H9 (cell line): ENCODE results near the gene AGBL3. TPM values are rescaled to one million over a fixed set of nuclear protein-coding genes. Genes with fewer than 3 reads are reported as not detected.

ENCODE experiments used
- DNase-seq: peaks from one replicate; pipeline ENCODE4 v3.0.0-alpha.2; 2017
- H2AFZ ChIP-seq: one replicate; pipeline ENCODE4 v1.6.1; 2013; ENCODE audit warnings: mild to moderate bottlenecking, low read length, control low read depth, moderate library complexity
- H2AK5ac ChIP-seq: 2 replicates; pipeline ENCODE4 v1.6.1; 2013; ENCODE audit warnings: low read length, control low read depth, mixed read lengths; ENCODE audit not compliant: insufficient read length
- H2BK120ac ChIP-seq: one replicate; pipeline ENCODE4 v1.6.1; 2013; ENCODE audit warnings: low read depth, mild to moderate bottlenecking, low read length, control low read depth, inconsistent platforms; ENCODE audit not compliant: poor library complexity, severe bottlenecking
- H2BK12ac ChIP-seq: 2 replicates; pipeline ENCODE4 v1.6.1; 2013; ENCODE audit warnings: low read length, control low read depth, mixed read lengths, low read depth; ENCODE audit not compliant: insufficient read length
- H2BK15ac ChIP-seq: 2 replicates; pipeline ENCODE4 v1.6.1; 2013; ENCODE audit warnings: low read depth, low read length, control low read depth
- H2BK20ac ChIP-seq: one replicate; pipeline ENCODE4 v1.6.1; 2013; ENCODE audit warnings: low read depth, mild to moderate bottlenecking, low read length, control low read depth, inconsistent platforms; ENCODE audit not compliant: poor library complexity, severe bottlenecking
- H2BK5ac ChIP-seq: 2 replicates; pipeline ENCODE4 v1.6.1; 2013; ENCODE audit warnings: low read length, control low read depth, mixed read lengths; ENCODE audit not compliant: insufficient read length
- H3K14ac ChIP-seq: 2 replicates; pipeline ENCODE4 v1.6.1; 2013; ENCODE audit warnings: low read length, control low read depth; ENCODE audit not compliant: insufficient read depth
- H3K18ac ChIP-seq: 2 replicates; pipeline ENCODE4 v1.6.1; 2013; ENCODE audit warnings: low read depth, mild to moderate bottlenecking, mixed read lengths, low read length, control low read depth; ENCODE audit not compliant: insufficient read length
- H3K23ac ChIP-seq: 2 replicates; pipeline ENCODE4 v1.6.1; 2013; ENCODE audit warnings: low read length, control low read depth, mixed read lengths, low read depth; ENCODE audit not compliant: insufficient read length
- H3K23me2 ChIP-seq: 2 replicates; pipeline ENCODE4 v1.6.1; 2013; ENCODE audit warnings: low read depth, mild to moderate bottlenecking, mixed read lengths, low read length, control low read depth; ENCODE audit not compliant: insufficient read length, poor library complexity, severe bottlenecking
- H3K27ac ChIP-seq: 2 replicates; pipeline ENCODE4 v1.5.1; 2013; ENCODE audit warnings: low read length, control low read depth, mixed read lengths, low read depth; ENCODE audit not compliant: insufficient read length
- H3K27me3 ChIP-seq: 2 replicates; pipeline ENCODE4 v1.6.1; 2013; ENCODE audit warnings: low read length, control low read depth, inconsistent platforms; ENCODE audit not compliant: insufficient read depth
- H3K4ac ChIP-seq: 2 replicates; pipeline ENCODE4 v1.6.1; 2013; ENCODE audit warnings: low read depth, mild to moderate bottlenecking, control low read depth, inconsistent platforms, low read length, moderate library complexity
- H3K4me1 ChIP-seq: 2 replicates; pipeline ENCODE4 v1.6.1; 2013; ENCODE audit warnings: low read length, control low read depth, inconsistent platforms; ENCODE audit not compliant: insufficient read depth
- H3K4me2 ChIP-seq: 2 replicates; pipeline ENCODE4 v1.6.1; 2013; ENCODE audit warnings: low read length, control low read depth, mixed read lengths; ENCODE audit not compliant: insufficient read length, insufficient read depth
- H3K56ac ChIP-seq: 2 replicates; pipeline ENCODE4 v1.6.1; 2013; ENCODE audit warnings: low read depth, mild to moderate bottlenecking, mixed read lengths, low read length, control low read depth; ENCODE audit not compliant: insufficient read length
- H3K79me1 ChIP-seq: 2 replicates; pipeline ENCODE4 v1.6.1; 2013; ENCODE audit warnings: low read depth, mild to moderate bottlenecking, moderate library complexity, low read length, control low read depth, inconsistent platforms; ENCODE audit not compliant: insufficient read depth, poor library complexity, severe bottlenecking
- H3K79me2 ChIP-seq: 2 replicates; pipeline ENCODE4 v1.6.1; 2013; ENCODE audit warnings: low read length, control low read depth, inconsistent platforms; ENCODE audit not compliant: insufficient read depth
- H3K9ac ChIP-seq: 2 replicates; pipeline ENCODE4 v1.6.1; 2013; ENCODE audit warnings: low read length, control low read depth, mixed read lengths; ENCODE audit not compliant: insufficient read length; ENCODE audit errors: extremely low read depth
- H3K9me3 ChIP-seq: one replicate; pipeline ENCODE4 v1.6.1; 2013; ENCODE audit warnings: low read depth, low read length, inconsistent platforms; ENCODE audit not compliant: control insufficient read depth
- H3T11ph ChIP-seq: one replicate; pipeline ENCODE4 v1.6.1; 2013; ENCODE audit warnings: mild to moderate bottlenecking, low read length, control low read depth, inconsistent platforms
- H4K20me1 ChIP-seq: one replicate; pipeline ENCODE4 v1.6.1; 2013; ENCODE audit not compliant: control insufficient read depth, insufficient read length, insufficient read depth
- H4K5ac ChIP-seq: 2 replicates; pipeline ENCODE4 v1.6.1; 2013; ENCODE audit warnings: low read depth, mild to moderate bottlenecking, mixed read lengths, low read length, control low read depth; ENCODE audit not compliant: insufficient read length
- H4K8ac ChIP-seq: replicated peaks from 2 replicates; pipeline ENCODE4 v1.6.1; 2013; ENCODE audit warnings: low read length, control low read depth, mixed read lengths, low read depth; ENCODE audit not compliant: insufficient read length
- H4K91ac ChIP-seq: 2 replicates; pipeline ENCODE4 v1.6.1; 2013; ENCODE audit warnings: low read depth, mild to moderate bottlenecking, moderate library complexity, mixed read lengths, low read length, control low read depth; ENCODE audit not compliant: insufficient read length
- H3K27ac Mint-ChIP-seq, 3 experiments: 2 replicates in 2 of 3; 3 replicates in 1 of 3; pipeline ENCODE4 v1.8.0; 2020 to 2021; ENCODE audit warnings: mixed read lengths in 3 of 3, mild to moderate bottlenecking in 1 of 3, moderate library complexity in 1 of 3
- H3K27me3 Mint-ChIP-seq: 2 replicates; pipeline ENCODE4 v1.8.0; 2021; ENCODE audit warnings: low read depth, mild to moderate bottlenecking, moderate library complexity, mixed read lengths
- H3K36me3 Mint-ChIP-seq, 3 experiments: 2 replicates in 2 of 3; 3 replicates in 1 of 3; pipeline ENCODE4 v1.8.0; 2020 to 2021; ENCODE audit warnings: low read depth in 3 of 3, mixed read lengths in 3 of 3; ENCODE audit not compliant: insufficient read depth in 1 of 3
- H3K4me1 Mint-ChIP-seq, 2 experiments: 2 replicates each; pipeline ENCODE4 v1.8.0; 2020; ENCODE audit warnings: mixed read lengths in 2 of 2
- H3K4me3 Mint-ChIP-seq, 2 experiments: 2 replicates in 1 of 2; 3 replicates in 1 of 2; pipeline ENCODE4 v1.8.0; 2020 to 2021; ENCODE audit warnings: mild to moderate bottlenecking in 2 of 2, mixed read lengths in 2 of 2, moderate library complexity in 1 of 2
- H3K9me3 Mint-ChIP-seq, 2 experiments: 2 replicates in 1 of 2; 3 replicates in 1 of 2; pipeline ENCODE4 v1.8.0; 2020; ENCODE audit warnings: mild to moderate bottlenecking in 2 of 2, mixed read lengths in 2 of 2, moderate library complexity in 1 of 2
- CTCF ChIP-seq: fragments of 200-600 bp; sonication (generic); conservative IDR thresholded peaks from 3 replicates; pipeline ENCODE4 v1.8.0; 2021; ENCODE audit warnings: antibody characterized with exemption, mild to moderate bottlenecking
- WGBS: extraction: QIAGEN DNeasy Blood & Tissue Kit; methylation state at CpG from one replicate; pipeline ENCODE4 v1.1.7; 2013; ENCODE audit warnings: missing lambda C conversion rate, low lambda C conversion rate, mixed read lengths; ENCODE audit not compliant: insufficient read length; ENCODE audit errors: extremely low coverage; 5-methylcytosine and 5-hydroxymethylcytosine counted together
- total RNA-seq: library from RNA; stranded (reverse); gene quantifications from 2 replicates; pipeline ENCODE4 v1.2.1, GENCODE V29; 2021

AGBL3 gene
- total RNA-seq, 1 experiment from 2014 or later = 2.4 TPM

DNA sequence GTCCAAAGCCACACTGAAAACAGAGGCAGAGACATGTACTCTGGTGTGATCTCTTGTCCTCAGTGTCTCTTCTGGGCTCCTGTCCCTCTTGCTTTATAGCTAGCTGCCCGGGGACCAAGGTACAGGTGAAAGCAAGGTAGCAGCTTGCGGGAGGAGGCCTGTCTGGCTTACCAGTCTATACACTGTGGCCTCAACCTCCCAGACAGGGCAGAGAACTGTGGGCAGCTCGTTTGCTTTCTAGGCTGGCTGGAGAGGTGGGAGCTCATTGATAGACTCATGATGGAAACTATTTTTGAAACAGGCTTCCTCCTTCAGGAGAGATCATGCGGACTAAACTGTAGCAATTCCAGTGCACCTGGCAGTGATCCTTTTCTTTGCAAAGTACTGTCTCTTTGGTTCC, 179.6 kb downstream of the AGBL3 start:
- Histone ChIP-seq H3K9ac (no peak overlapping the region), H2BK20ac (no peak overlapping the region), H2BK5ac (no peak overlapping the region), H3T11ph (no peak overlapping the region), H3K27me3 (no peaks in the 10 kb centered on the region), H2BK15ac (no peak overlapping the region), H3K27ac (no peak overlapping the region), H3K23me2 (peaks cover 8% of the 10 kb centered on the region), H3K18ac (no peak overlapping the region), H3K23ac (no peak overlapping the region), H2AFZ (no peak overlapping the region), H2BK120ac (no peak overlapping the region), H4K91ac (no peak overlapping the region), H3K4ac (no peak overlapping the region), H3K79me2 (no peaks in the 10 kb centered on the region; the same call in 1 of the 2 replicates), H4K8ac (no peak overlapping the region), H2BK12ac (no peak overlapping the region), H3K79me1 (no peaks in the 10 kb centered on the region), H4K20me1 (no peaks in the 10 kb centered on the region), H4K5ac (no peak overlapping the region), H2AK5ac (no peak overlapping the region), H3K4me2 (no peak overlapping the region), H3K9me3 (no peaks in the 10 kb centered on the region), H3K14ac (no peak overlapping the region), H3K4me1 (0 out of 2 replicates have a peak, but pooled peaks cover 2% of the 10 kb centered on the region), H3K56ac (no peak overlapping the region)
- DNase-seq = no peak
- Mint-ChIP-seq H3K4me1 (peaks cover 20 to 22% of the 10 kb centered on the region in 2 experiments), H3K27me3 (no peaks in the 10 kb centered on the region), H3K9me3 (peaks cover 22 to 28% of the 10 kb centered on the region in 2 experiments), H3K4me3 (no peak overlapping the region), H3K27ac (no peak overlapping the region), H3K36me3 (peaks cover 70 to 81% (median 80%) of the 10 kb centered on the region in 3 experiments)
- TF ChIP-seq CTCF = no peak
- no CpG with 5 or more reads among the region's 4 CpGs for WGBS
